SK-N-SH (cell line): ENCODE results near the gene ZMIZ1. TPM values are rescaled to one million over a fixed set of nuclear protein-coding genes. Genes with fewer than 3 reads are reported as not detected.

Source experiments
- CTCF ChIA-PET: fragments of 300-600, 350-600 bp; formaldehyde crosslinking; extraction: SDS; loops from one replicate; lab custom pipeline; 2021; lab: Yijun Ruan, JAX
- POLR2A ChIA-PET: fragments of 350-600 bp; sonication (Branson Sonifier 250); formaldehyde crosslinking; extraction: SDS; loops from one replicate; lab custom pipeline; 2020; ENCODE audit warnings: antibody characterized with exemption, inconsistent platforms; lab: Yijun Ruan, JAX
- DNase-seq: peaks from one replicate; pipeline ENCODE4 v3.0.0; 2012
- H2AFZ ChIP-seq: fragments of 200-600 bp; sonication (generic); 2 replicates; pipeline ENCODE4 v1.8.1; 2016; ENCODE audit warnings: antibody characterized with exemption, mild to moderate bottlenecking, low read depth
- H3F3A ChIP-seq: fragments of 200-600 bp; sonication (generic); replicated peaks from 2 replicates; pipeline ENCODE3; 2016; ENCODE audit warnings: antibody characterized with exemption, mild to moderate bottlenecking; ENCODE audit not compliant: insufficient read depth
- H3K27ac ChIP-seq, 2 experiments: fragments of 200-500 bp in 1 of 2; fragments of 200-600 bp in 1 of 2; sonication (Bioruptor generic) in 1 of 2; sonication (generic), shearing (Covaris generic) in 1 of 2; 2 replicates each; pipeline versions ENCODE4 v1.5.1 to v1.6.1; 2014 to 2016; ENCODE audit warnings: low read depth in 2 of 2, inconsistent platforms in 1 of 2, low read length in 1 of 2, mild to moderate bottlenecking in 1 of 2, mixed read lengths in 1 of 2
- H3K27me3 ChIP-seq: fragments of 200-600 bp; sonication (generic), shearing (Covaris generic); 2 replicates; pipeline ENCODE4 v1.6.1; 2016; ENCODE audit warnings: mixed run types; ENCODE audit not compliant: insufficient read depth
- H3K36me3 ChIP-seq, 2 experiments: fragments of 200-500 bp in 1 of 2; fragments of 200-600 bp in 1 of 2; sonication (Bioruptor generic) in 1 of 2; sonication (generic) in 1 of 2; replicated peaks in 1 of 2; 2 replicates each; pipeline versions ENCODE3 to v1.5.1; 2014 to 2016; ENCODE audit warnings: low read length in 1 of 2, mild to moderate bottlenecking in 1 of 2; ENCODE audit not compliant: insufficient read depth in 2 of 2, control insufficient read depth in 1 of 2
- H3K4me1 ChIP-seq, 2 experiments: fragments of 200-500 bp in 1 of 2; fragments of 200-600 bp in 1 of 2; sonication (Bioruptor generic) in 1 of 2; sonication (generic), shearing (Covaris generic) in 1 of 2; 2 replicates each; pipeline versions ENCODE4 v1.5.1 to v1.6.1; 2014 to 2016; ENCODE audit warnings: low read depth in 1 of 2, low read length in 1 of 2, mixed run types in 1 of 2; ENCODE audit not compliant: insufficient read depth in 2 of 2, control insufficient read depth in 1 of 2
- H3K4me2 ChIP-seq: fragments of 200-600 bp; sonication (generic), shearing (Covaris generic); 2 replicates; pipeline ENCODE4 v1.6.1; 2017; ENCODE audit warnings: mixed run types
- H3K4me3 ChIP-seq, 2 experiments: fragments of 200-500 bp in 1 of 2; fragments of 200-600 bp in 1 of 2; sonication (Bioruptor generic) in 1 of 2; sonication (generic), shearing (Covaris generic) in 1 of 2; 2 replicates each; pipeline versions ENCODE4 v1.5.1 to v1.8.1; 2014 to 2016; ENCODE audit warnings: low read depth in 2 of 2, inconsistent platforms in 1 of 2, low read length in 1 of 2, mild to moderate bottlenecking in 1 of 2, mixed read lengths in 1 of 2, moderate library complexity in 1 of 2
- H3K79me2 ChIP-seq: fragments of 200-600 bp; sonication (generic); 2 replicates; pipeline ENCODE4 v1.8.1; 2017; ENCODE audit warnings: mild to moderate bottlenecking; ENCODE audit not compliant: insufficient read depth
- H3K9ac ChIP-seq: fragments of 200-600 bp; sonication (generic); 2 replicates; pipeline ENCODE4 v1.6.1; 2017; ENCODE audit warnings: mixed run types
- H3K9me2 ChIP-seq: fragments of 200-600 bp; sonication (generic); 2 replicates; pipeline ENCODE4 v1.6.1; 2017; ENCODE audit warnings: mixed run types
- H3K9me3 ChIP-seq: fragments of 200-600 bp; sonication (generic); 2 replicates; pipeline ENCODE4 v1.6.1; 2017; ENCODE audit warnings: mixed run types, mild to moderate bottlenecking, moderate library complexity
- H4K20me1 ChIP-seq: fragments of 200-600 bp; sonication (generic); 2 replicates; pipeline ENCODE4 v1.6.1; 2017; ENCODE audit warnings: mild to moderate bottlenecking, mixed run types; ENCODE audit not compliant: insufficient read depth
- CHD2 ChIP-seq: fragments of 150-350 bp; IDR thresholded peaks from 2 replicates; pipeline ENCODE4 v1.6.1; 2018; ENCODE audit warnings: low read length; ENCODE audit not compliant: partially characterized antibody
- ELF1 ChIP-seq: IDR thresholded peaks from 2 replicates; pipeline ENCODE4 v1.4.0; 2012
- EZH2phosphoT487 ChIP-seq: fragments of 200-600 bp; sonication (generic); IDR thresholded peaks from 2 replicates; pipeline ENCODE4 v1.6.1; 2017; ENCODE audit warnings: low read depth, mixed run types, mild to moderate bottlenecking, antibody characterized with exemption, moderate library complexity, borderline replicate concordance
- FOSL2 ChIP-seq: IDR thresholded peaks from 2 replicates; pipeline ENCODE4 v1.4.0; 2012; ENCODE audit warnings: low read depth, mild to moderate bottlenecking, moderate library complexity, borderline replicate concordance
- FOXJ3 ChIP-seq: sonication (generic); formaldehyde crosslinking; IDR thresholded peaks from 2 replicates; pipeline ENCODE4 v1.5.1; 2020; ENCODE audit warnings: mild to moderate bottlenecking, missing genetic modification reagents
- GABPA ChIP-seq: IDR thresholded peaks from 2 replicates; pipeline ENCODE4 v1.4.0; 2012; ENCODE audit warnings: low read depth, mild to moderate bottlenecking
- JUND ChIP-seq: IDR thresholded peaks from 2 replicates; pipeline ENCODE4 v1.4.0; 2012
- MXI1 ChIP-seq: IDR thresholded peaks from 2 replicates; pipeline ENCODE4 v1.6.1; 2012; ENCODE audit warnings: mild to moderate bottlenecking, low read depth, low read length, improper control_type of control experiment
- NFIC ChIP-seq: IDR thresholded peaks from 2 replicates; pipeline ENCODE4 v1.4.0; 2012; ENCODE audit warnings: borderline replicate concordance
- NRF1 ChIP-seq: IDR thresholded peaks from 2 replicates; pipeline ENCODE4 v1.6.1; 2012; ENCODE audit warnings: low read depth, mild to moderate bottlenecking, low read length
- POLR2AphosphoS5 ChIP-seq: IDR thresholded peaks from 2 replicates; pipeline ENCODE4 v1.6.1; 2012; ENCODE audit warnings: low read depth, low read length
- RAD21 ChIP-seq: IDR thresholded peaks from 2 replicates; pipeline ENCODE4 v1.6.1; 2012; ENCODE audit warnings: mild to moderate bottlenecking, low read length
- RCOR1 ChIP-seq: fragments of 150-350 bp; IDR thresholded peaks from 2 replicates; pipeline ENCODE4 v1.6.1; 2017; ENCODE audit warnings: antibody characterized with exemption, low read length
- RXRA ChIP-seq: IDR thresholded peaks from 2 replicates; pipeline ENCODE4 v1.4.0; 2012; ENCODE audit warnings: low read depth, mild to moderate bottlenecking, borderline replicate concordance
- TAF1 ChIP-seq: IDR thresholded peaks from 2 replicates; pipeline ENCODE4 v1.6.1; 2012; ENCODE audit warnings: low read depth, mild to moderate bottlenecking, low read length, moderate library complexity, borderline replicate concordance
- TEAD4 ChIP-seq: IDR thresholded peaks from 2 replicates; pipeline ENCODE4 v1.4.0; 2012; ENCODE audit warnings: mild to moderate bottlenecking, borderline replicate concordance; ENCODE audit not compliant: insufficient read depth
- ZBTB33 ChIP-seq: IDR thresholded peaks from 2 replicates; pipeline ENCODE4 v1.4.0; 2012; ENCODE audit warnings: low read depth, borderline replicate concordance
- WGBS: methylation state at CpG from one replicate; pipeline ENCODE4 v1.1.6; 2017; ENCODE audit warnings: low lambda C conversion rate; 5-methylcytosine and 5-hydroxymethylcytosine counted together
- polyA plus RNA-seq, 3 experiments: library from polyadenylated mRNA; depleted of rRNA; stranded (reverse); fragments of >200 nt; gene quantifications; 2 replicates each; pipeline ENCODE4 v1.2.3, GENCODE V29; 2012
- TF ChIP-seq, protein P1 (sequence below): IDR thresholded peaks from 2 replicates; pipeline ENCODE4 v1.4.0; 2012; ENCODE audit warnings: low read depth
- TF ChIP-seq, protein P2 (sequence below): fragments of 200-600 bp; sonication (generic); IDR thresholded peaks from 2 replicates; pipeline ENCODE4 v1.6.1; 2017; ENCODE audit warnings: antibody characterized with exemption, mild to moderate bottlenecking, moderate library complexity

ZMIZ1 gene
- polyA plus RNA-seq, 1 of the 3 experiments (the other 2 are of a cell fraction): 23.5 TPM

- TF ChIP-seq ZBTB33 (no peak), TAF1 (peak; percentile 48; the same call in 1 of the 2 replicates), JUND (no peak), RXRA (no peak), NFIC (no peak), ELF1 (no peak), RCOR1 (0 out of 2 replicates have a peak, but pooled peaks have one; percentile 33)
- TF ChIP-seq, protein P1, sequence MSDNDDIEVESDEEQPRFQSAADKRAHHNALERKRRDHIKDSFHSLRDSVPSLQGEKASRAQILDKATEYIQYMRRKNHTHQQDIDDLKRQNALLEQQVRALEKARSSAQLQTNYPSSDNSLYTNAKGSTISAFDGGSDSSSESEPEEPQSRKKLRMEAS: peak; percentile 88
- TF ChIP-seq, protein P2, sequence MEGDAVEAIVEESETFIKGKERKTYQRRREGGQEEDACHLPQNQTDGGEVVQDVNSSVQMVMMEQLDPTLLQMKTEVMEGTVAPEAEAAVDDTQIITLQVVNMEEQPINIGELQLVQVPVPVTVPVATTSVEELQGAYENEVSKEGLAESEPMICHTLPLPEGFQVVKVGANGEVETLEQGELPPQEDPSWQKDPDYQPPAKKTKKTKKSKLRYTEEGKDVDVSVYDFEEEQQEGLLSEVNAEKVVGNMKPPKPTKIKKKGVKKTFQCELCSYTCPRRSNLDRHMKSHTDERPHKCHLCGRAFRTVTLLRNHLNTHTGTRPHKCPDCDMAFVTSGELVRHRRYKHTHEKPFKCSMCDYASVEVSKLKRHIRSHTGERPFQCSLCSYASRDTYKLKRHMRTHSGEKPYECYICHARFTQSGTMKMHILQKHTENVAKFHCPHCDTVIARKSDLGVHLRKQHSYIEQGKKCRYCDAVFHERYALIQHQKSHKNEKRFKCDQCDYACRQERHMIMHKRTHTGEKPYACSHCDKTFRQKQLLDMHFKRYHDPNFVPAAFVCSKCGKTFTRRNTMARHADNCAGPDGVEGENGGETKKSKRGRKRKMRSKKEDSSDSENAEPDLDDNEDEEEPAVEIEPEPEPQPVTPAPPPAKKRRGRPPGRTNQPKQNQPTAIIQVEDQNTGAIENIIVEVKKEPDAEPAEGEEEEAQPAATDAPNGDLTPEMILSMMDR: no peak
Measured at GRCh38 chr10:79242620-79243152, 173.9 kb downstream of the ZMIZ1 start (continued).

GRCh38 chr10:79243181-79244067, 174.7 kb downstream of the ZMIZ1 start:
- H4K20me1 ChIP-seq: peaks cover 48% of the 10 kb centered on the region
- peaks cover 82% of the 10 kb centered on the region for H3K79me2 ChIP-seq
- no peak overlapping the region for H2AFZ ChIP-seq
- H3K9me2 ChIP-seq: no peaks in the 10 kb centered on the region
- no peaks in the 10 kb centered on the region for H3K9me3 ChIP-seq
- ChIA-PET CTCF (interaction anchor here (0.6 to 2.8 kb wide), 7 partner anchors 14 to 131 kb away, joined by 3 to 8 read pairs (median 3); no protein-coding TSS in a partner anchor), POLR2A (interaction anchor here (1.0 to 12.6 kb wide), 6 partner anchors 18 to 102 kb away, joined by 3 to 237 read pairs (median 9); no protein-coding TSS in a partner anchor)
- H3K4me1 ChIP-seq: peaks cover 67 to 85% of the 10 kb centered on the region in 2 experiments
- H3K4me3 ChIP-seq: peak overlapping the region; percentile 39 to 53
- H3K36me3 ChIP-seq: no peaks in the 10 kb centered on the region
- peak overlapping the region; percentile 55; the same call in 1 of the 2 replicates for H3K9ac ChIP-seq
- H3K27me3 ChIP-seq: no peaks in the 10 kb centered on the region
- peak; percentile 83 for DNase-seq
- H3K4me2 ChIP-seq: peak overlapping the region; percentile 95
- H3F3A ChIP-seq: peaks cover 23% of the 10 kb centered on the region
- WGBS: 47% methylated on average over 45 of the region's 120 CpGs
- H3K27ac ChIP-seq: peak overlapping the region in 1 of 2 experiments; percentile 99; a peak in 2 of 4 replicates
- TF ChIP-seq ZBTB33 (no peak), ELF1 (no peak), POLR2AphosphoS5 (no peak), NRF1 (no peak), GABPA (no peak), RAD21 (no peak), CHD2 (no peak), FOSL2 (no peak), RXRA (no peak), TEAD4 (no peak), EZH2phosphoT487 (no peak), FOXJ3 (CRISPR knock-in tag) (no peak), MXI1 (peak; percentile 85)
- TF ChIP-seq, protein P2: no peak
- TF ChIP-seq, protein P1: peak; percentile 64
